ENCODE measurements around the gene C1QL4.

GRCh38 chr12:49334226-49334625 is 2.8 kb downstream of the C1QL4 start:
- TF ChIP-seq, protein P1, sequence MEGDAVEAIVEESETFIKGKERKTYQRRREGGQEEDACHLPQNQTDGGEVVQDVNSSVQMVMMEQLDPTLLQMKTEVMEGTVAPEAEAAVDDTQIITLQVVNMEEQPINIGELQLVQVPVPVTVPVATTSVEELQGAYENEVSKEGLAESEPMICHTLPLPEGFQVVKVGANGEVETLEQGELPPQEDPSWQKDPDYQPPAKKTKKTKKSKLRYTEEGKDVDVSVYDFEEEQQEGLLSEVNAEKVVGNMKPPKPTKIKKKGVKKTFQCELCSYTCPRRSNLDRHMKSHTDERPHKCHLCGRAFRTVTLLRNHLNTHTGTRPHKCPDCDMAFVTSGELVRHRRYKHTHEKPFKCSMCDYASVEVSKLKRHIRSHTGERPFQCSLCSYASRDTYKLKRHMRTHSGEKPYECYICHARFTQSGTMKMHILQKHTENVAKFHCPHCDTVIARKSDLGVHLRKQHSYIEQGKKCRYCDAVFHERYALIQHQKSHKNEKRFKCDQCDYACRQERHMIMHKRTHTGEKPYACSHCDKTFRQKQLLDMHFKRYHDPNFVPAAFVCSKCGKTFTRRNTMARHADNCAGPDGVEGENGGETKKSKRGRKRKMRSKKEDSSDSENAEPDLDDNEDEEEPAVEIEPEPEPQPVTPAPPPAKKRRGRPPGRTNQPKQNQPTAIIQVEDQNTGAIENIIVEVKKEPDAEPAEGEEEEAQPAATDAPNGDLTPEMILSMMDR (IDR thresholded peaks at IDR 0.05), result no peak
- no peak for TF ChIP-seq POLR2A (IDR thresholded peaks at IDR 0.05)
